MCF 10A (cell line): Measurements from ENCODE around the gene IRAK3. TPM values are rescaled to one million over a fixed set of nuclear protein-coding genes. Genes with fewer than 3 reads are reported as not detected.

Experiments used
- BruUV-seq: library from RNA; stranded (reverse); fragments of 400-500 nt; replicated peaks from 2 replicates; lab custom pipeline; 2021; lab: Mats Ljungman, UMichigan
- CTCF ChIA-PET: fragments of 300-600 bp; sonication (Branson Sonifier 250); formaldehyde crosslinking; extraction: SDS; loops from one replicate; lab custom pipeline; 2021; ENCODE audit warnings: antibody characterized with exemption, inconsistent platforms; lab: Yijun Ruan, JAX
- POLR2A ChIA-PET: fragments of 300-600, 350-650 bp; sonication (Branson Sonifier 250); formaldehyde crosslinking; extraction: SDS; loops from one replicate; lab custom pipeline; 2020; ENCODE audit warnings: antibody characterized with exemption, inconsistent platforms; lab: Yijun Ruan, JAX
- DNase-seq: peaks from one replicate; pipeline ENCODE4 v3.0.0-alpha.2; 2018; ENCODE audit not compliant: unreplicated experiment
- H3K27ac Mint-ChIP-seq: one replicate; pipeline ENCODE4 v1.8.0; 2022; ENCODE audit warnings: mild to moderate bottlenecking, low read depth, mixed read lengths; ENCODE audit not compliant: unreplicated experiment
- H3K27me3 Mint-ChIP-seq: one replicate; pipeline ENCODE4 v1.8.0; 2022; ENCODE audit warnings: mixed read lengths; ENCODE audit not compliant: insufficient read depth, unreplicated experiment
- H3K36me3 Mint-ChIP-seq: one replicate; pipeline ENCODE4 v1.8.0; 2022; ENCODE audit warnings: mild to moderate bottlenecking, moderate library complexity, mixed read lengths; ENCODE audit not compliant: insufficient read depth, unreplicated experiment
- H3K4me1 Mint-ChIP-seq: one replicate; pipeline ENCODE4 v1.8.0; 2022; ENCODE audit warnings: mixed read lengths; ENCODE audit not compliant: insufficient read depth, unreplicated experiment
- H3K4me3 Mint-ChIP-seq: one replicate; pipeline ENCODE4 v1.8.0; 2022; ENCODE audit warnings: mild to moderate bottlenecking, moderate library complexity, mixed read lengths; ENCODE audit not compliant: unreplicated experiment
- H3K9me3 Mint-ChIP-seq: one replicate; pipeline ENCODE4 v1.8.0; 2022; ENCODE audit warnings: mixed read lengths; ENCODE audit not compliant: unreplicated experiment
- intact Hi-C: fragments of 100-400 bp; cut with micrococcal nuclease; formaldehyde crosslinking; loops from 2 replicates; pipeline ENCODE4 v1.14.1; 2022
- total RNA-seq: library from RNA; stranded (reverse); gene quantifications from 2 replicates; pipeline ENCODE4 v1.2.3, GENCODE V29; 2022
- TF ChIP-seq, protein P1 (sequence below): fragments of 200-600 bp; IDR thresholded peaks from one replicate; pipeline ENCODE4 v1.8.0; 2022; ENCODE audit warnings: antibody characterized with exemption, mild to moderate bottlenecking; ENCODE audit not compliant: unreplicated experiment

Gene IRAK3
- total RNA-seq, 1 experiment from 2014 or later, result not detected

DNA sequence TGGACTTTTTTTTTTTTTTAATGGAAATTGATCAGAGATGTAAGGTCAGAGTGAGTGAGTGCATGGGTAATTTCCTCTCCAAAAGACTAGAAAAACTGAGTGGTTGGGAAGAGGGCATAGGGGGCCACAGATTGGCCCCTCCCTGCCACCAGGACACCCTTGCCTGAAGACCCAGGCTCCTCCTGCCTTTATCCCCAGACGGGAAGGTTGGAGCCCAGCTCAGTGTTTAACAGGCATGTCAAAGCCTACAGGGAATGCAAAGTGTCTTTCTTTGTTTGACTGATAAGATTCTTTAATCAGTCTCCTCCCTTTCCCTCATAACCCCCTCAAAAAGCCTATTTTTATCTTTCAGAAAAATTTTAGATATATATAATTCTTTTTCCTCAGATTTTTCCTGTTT lies 50.3 kb downstream of the IRAK3 start:
- no TSS peak for BruUV-seq
- no peaks in the 10 kb centered on the region for H3K4me1 Mint-ChIP-seq
- intact Hi-C loops, result no loop called here
- H3K36me3 Mint-ChIP-seq, result no peaks in the 10 kb centered on the region
- CTCF ChIA-PET, result interaction anchor here (0.8 kb wide), 1 partner anchor 9 kb away, joined by 5 read pairs; no protein-coding TSS in a partner anchor
- no peak overlapping the region for H3K27ac Mint-ChIP-seq
- H3K4me3 Mint-ChIP-seq, result no peak overlapping the region
- no peak for DNase-seq
- POLR2A ChIA-PET, result no interaction called here
- no peaks in the 10 kb centered on the region for H3K9me3 Mint-ChIP-seq
- peaks cover 33% of the 10 kb centered on the region for H3K27me3 Mint-ChIP-seq
- TF ChIP-seq, protein P1, sequence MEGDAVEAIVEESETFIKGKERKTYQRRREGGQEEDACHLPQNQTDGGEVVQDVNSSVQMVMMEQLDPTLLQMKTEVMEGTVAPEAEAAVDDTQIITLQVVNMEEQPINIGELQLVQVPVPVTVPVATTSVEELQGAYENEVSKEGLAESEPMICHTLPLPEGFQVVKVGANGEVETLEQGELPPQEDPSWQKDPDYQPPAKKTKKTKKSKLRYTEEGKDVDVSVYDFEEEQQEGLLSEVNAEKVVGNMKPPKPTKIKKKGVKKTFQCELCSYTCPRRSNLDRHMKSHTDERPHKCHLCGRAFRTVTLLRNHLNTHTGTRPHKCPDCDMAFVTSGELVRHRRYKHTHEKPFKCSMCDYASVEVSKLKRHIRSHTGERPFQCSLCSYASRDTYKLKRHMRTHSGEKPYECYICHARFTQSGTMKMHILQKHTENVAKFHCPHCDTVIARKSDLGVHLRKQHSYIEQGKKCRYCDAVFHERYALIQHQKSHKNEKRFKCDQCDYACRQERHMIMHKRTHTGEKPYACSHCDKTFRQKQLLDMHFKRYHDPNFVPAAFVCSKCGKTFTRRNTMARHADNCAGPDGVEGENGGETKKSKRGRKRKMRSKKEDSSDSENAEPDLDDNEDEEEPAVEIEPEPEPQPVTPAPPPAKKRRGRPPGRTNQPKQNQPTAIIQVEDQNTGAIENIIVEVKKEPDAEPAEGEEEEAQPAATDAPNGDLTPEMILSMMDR, result no peak

DNA sequence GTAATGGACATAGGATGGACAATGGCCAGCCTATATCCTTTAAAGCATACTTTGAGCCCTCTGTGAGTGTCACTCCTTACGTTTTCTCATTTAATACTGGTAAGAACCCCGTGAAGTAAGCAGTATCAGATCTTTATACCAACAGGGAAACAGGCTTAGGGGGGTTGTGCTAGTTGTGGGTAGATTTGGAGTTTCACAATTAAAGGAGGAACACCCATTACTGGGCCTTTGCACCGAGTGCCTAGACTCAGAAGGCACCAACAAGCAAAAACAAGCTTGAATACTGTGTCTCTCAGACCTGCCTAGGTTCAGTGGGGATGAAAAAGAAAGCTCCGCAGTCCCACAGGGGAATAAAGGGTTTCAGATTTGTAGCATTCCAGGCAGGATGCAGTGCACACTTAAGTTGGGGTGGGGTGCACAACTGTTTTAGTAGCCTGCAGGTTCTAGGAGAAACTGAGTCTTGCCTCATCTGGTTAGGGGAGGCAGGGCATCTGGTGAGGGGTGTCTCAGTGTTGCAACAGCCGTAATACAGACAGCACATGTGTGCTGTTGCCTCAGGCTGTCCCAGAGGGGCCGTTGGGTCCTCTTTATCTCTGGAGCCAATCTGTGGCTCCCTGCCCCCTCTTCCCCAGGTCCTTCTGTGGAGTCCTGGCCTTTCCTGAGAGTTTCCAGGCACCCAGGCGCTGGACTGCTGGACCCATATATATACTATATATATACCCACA lies 51.2 kb downstream of the IRAK3 start:
- TF ChIP-seq, protein P1, result no peak
- Mint-ChIP-seq H3K9me3 (no peaks in the 10 kb centered on the region), H3K4me3 (no peak overlapping the region), H3K27me3 (peaks cover 26% of the 10 kb centered on the region), H3K36me3 (no peaks in the 10 kb centered on the region), H3K27ac (no peak overlapping the region), H3K4me1 (no peaks in the 10 kb centered on the region)
- CTCF ChIA-PET, result no interaction called here
- POLR2A ChIA-PET, result interaction anchor here (0.7 kb wide), 1 partner anchor 63 kb away, joined by 3 read pairs; no protein-coding TSS in a partner anchor
- BruUV-seq, result no TSS peak
- DNase-seq, result no peak
- intact Hi-C loops, result no loop called here

DNA sequence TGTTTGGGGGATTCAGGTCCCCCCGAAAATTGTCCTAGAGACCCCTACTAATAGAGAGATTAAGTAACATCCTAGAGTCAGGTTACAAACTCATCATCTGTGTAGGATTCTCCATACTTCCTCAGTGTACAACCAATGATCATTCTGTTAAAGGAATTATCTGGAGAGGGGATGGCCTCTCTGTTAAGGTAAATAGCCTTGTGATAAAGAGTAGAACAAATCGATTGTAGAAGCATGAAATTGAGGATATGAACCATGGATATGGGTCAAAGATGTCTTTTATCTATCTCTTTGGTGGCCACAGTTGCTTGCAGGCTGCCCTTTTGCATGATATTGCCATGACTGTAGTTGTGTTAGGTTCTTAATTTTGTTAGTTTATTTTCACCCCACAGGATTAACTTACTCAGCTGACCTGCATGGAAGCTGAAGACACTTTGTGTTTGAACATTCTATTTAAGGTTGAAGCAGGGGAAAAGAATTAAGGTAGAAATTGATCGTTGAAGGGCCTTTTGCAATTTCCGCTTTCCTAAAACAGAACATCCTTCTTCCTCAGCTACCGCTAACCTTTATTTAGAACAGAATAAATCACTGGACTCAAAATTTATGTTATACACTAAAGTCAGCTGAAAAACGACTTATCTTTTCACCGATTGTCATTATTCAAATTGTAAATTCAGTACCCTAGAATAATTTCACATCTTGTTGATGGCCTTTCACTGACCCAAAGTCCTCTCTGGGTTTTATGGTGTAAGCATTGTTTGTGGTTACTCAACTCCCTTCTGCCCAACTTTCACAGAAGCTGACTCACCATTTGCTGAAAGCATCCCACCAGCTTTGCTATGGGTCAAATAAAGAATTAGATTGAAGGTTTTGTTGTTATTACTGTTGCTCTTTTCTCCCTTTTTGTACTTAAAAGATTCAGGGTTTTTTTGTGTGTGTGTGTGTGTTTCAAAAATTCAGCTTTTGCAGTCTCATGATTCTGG lies 52.3 kb downstream of the IRAK3 start:
- Mint-ChIP-seq H3K36me3 (no peaks in the 10 kb centered on the region), H3K9me3 (no peaks in the 10 kb centered on the region), H3K4me1 (no peaks in the 10 kb centered on the region), H3K27ac (no peak overlapping the region), H3K4me3 (no peak overlapping the region), H3K27me3 (peaks cover 25% of the 10 kb centered on the region)
- ChIA-PET CTCF (interaction anchor here (0.7 to 1.0 kb wide), 2 partner anchors 29 to 619 kb away, joined by 3 to 5 read pairs; no protein-coding TSS in a partner anchor), POLR2A (no interaction called here)
- intact Hi-C loops, result no loop called here
- BruUV-seq, result no TSS peak
- DNase-seq, result peak; percentile 76
- TF ChIP-seq, protein P1, result no peak

DNA sequence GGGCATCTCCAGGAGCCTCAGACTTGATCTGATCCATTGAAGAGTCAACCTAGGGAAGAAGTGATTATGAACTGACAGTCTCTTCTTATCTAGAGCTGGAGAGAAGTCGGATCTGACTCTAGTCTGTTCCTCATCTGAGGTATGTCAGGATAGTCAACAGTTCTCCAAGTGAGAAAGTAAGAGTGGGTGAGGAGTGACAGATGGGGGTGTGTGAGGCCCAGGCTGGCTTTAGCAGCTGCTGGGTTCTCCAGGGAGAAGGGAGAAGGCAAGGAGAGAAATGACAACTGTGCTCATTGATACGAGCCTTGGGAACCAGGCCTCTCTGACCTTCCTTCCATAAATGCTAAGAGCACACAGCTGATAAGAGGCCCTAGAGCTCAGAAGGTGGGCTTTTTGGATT lies 53.3 kb downstream of the IRAK3 start:
- Mint-ChIP-seq H3K36me3 (no peaks in the 10 kb centered on the region), H3K9me3 (no peaks in the 10 kb centered on the region), H3K27ac (no peak overlapping the region), H3K4me1 (no peaks in the 10 kb centered on the region), H3K4me3 (no peak overlapping the region), H3K27me3 (peaks cover 16% of the 10 kb centered on the region)
- no peak for DNase-seq
- ChIA-PET POLR2A (no interaction called here), CTCF (interaction anchor here (0.9 to 1.0 kb wide), 2 partner anchors 30 to 36 kb away, joined by 3 to 5 read pairs; no protein-coding TSS in a partner anchor)
- no TSS peak for BruUV-seq
- intact Hi-C loops, result no loop called here
- TF ChIP-seq, protein P1, result no peak
